HG03354 (cell line): ENCODE data around the gene DNM3.
"Not testable (repeated sequence)": the region's sequence is repeated elsewhere in the genome, so short reads cannot be mapped to it uniquely, and the experiment has no call there.

Source experiments
- ATAC-seq: cut with Tn5 transposase; IDR thresholded peaks from one replicate; pipeline ENCODE4 v1.9.1; 2021; ENCODE audit warnings: mild to moderate bottlenecking; ENCODE audit not compliant: unreplicated experiment, poor library complexity, severe bottlenecking

The DNM3 gene

DNA sequence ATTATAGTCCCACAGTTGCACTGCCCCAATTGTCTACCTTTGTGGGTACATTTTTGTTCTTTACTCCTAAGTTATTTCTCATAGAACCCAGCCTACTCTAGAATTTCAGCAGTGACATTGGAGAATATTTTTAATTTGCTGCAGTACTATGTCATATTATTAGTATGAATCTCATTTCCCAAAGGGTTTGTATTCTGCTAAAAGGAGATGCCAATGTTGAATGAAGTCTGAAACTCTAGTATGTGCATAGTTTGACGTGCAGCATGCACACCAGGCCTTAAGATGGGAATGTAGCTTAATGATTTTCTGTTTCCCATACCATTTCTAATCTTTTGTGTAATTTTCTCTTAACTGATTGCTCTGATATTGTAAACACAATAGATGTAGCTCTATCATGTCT lies 568.7 kb downstream of the DNM3 start:
- no peak for ATAC-seq

GRCh38 chr1:172411791-172412338 lies 570.6 kb downstream of the DNM3 start:
- no peak for ATAC-seq

GRCh38 chr1:172414331-172414730 lies 573.0 kb downstream of the DNM3 start:
- no peak for ATAC-seq

DNA sequence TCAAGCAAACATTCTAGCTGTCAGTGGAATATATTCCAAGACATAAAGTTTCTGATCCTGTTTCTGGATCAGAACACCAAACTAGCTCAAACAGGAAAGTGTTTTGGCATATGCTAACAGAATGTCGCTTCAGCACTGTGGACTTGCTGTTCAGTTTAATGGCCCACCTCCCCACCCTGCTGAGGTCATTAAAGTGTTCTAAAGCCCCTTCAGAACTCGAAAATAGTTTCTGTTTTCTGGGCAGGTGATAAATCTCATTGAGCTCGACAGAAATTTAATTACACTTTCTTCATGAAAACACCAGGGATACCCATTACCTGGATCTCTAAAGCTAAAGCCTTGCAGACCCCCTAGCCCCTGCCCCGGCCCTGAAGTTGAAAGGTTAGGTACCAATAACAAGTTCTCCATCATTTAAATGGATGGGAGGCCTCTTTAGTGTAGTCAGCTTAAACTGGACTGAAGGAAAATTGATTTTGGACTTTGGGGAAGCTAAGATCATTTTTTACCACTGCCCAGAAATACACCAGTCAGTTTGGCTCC lies 575.3 kb downstream of the DNM3 start:
- ATAC-seq, result no peak

DNA sequence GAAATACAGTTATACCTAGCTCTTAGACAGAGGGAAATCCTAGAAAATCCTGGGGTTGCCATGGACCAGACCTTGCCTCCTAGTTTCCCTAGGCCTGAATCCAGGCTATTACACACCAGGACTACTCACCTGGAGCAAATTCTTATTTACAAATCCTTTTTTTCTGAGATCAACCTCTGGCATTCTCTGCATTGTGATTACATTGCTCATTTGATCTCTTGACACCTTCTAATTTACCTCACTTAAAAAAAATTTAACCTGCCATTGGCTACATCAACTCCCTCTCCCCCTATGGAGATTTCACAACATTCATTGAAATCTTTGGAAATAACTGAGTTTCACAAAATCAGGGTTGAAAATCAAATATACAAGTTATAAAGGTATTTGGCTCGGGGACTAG lies 576.3 kb downstream of the DNM3 start:
- ATAC-seq, result no peak

DNA sequence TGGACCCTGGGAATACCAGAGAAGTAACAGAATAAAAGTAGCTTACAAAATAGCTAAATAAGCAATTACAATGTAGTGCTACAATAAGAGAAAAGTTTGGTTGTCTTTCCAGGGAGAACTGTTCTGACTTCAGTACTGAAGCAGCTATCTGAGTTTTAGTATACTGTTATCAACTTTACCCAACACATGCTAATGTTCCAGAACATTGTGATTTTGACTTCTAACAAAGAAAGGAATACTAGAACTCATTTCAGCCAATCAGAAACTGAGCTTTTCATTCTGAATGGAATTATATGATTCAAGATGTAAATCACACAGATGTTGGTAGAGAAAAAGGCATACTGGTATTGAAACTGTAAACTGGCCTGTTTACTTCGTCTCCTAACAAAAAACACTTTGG lies 579.1 kb downstream of the DNM3 start, which contains the start of gene C1orf105:
Gene C1orf105, plus strand, starts transcription at position 301 of the 400 bp plus-strand sequence. CDS start 201 bp downstream, outside the sequence.
- ATAC-seq, result no peak

- no peak for ATAC-seq
Measured at GRCh38 chr1:172421974-172422604, 580.8 kb downstream of the DNM3 start.

DNA sequence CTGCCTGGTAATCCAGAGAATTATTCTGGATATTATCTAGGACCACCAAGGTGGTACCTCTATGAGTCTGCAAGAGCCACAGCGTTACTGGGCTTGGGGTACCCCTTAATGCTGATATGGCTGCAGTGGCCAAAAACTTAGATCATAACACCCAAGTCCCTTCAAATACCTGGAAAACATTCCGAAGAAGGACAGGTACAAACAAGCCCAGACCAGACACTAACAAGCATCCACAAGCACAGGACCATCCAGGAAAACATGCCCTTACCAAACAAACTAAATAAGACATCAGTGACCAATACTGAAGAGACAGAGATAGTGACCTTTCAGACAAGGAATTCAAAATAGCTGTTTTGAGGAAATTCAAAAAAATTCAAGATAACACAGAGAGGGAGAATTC lies 582.0 kb downstream of the DNM3 start:
- no peak for ATAC-seq

DNA sequence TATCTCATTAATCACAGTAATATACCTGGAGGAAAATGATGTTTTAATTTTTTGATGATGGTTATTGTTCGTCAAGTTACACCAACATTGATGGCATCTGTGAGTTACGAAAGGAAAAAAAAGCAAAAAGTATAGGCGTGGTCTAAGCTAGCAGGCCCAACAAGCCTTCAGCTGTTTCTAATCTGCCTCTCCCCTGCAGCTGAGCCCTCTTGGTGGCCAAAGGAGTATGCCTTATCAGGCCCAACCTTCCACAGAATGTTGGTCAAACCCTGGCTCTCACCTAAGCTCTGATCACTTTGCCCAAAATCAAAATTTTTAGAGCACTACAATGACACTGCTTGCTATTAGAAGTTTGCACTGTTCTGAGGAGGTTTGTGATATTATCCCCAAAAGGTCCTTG lies 584.0 kb downstream of the DNM3 start:
- ATAC-seq, result no peak

DNA sequence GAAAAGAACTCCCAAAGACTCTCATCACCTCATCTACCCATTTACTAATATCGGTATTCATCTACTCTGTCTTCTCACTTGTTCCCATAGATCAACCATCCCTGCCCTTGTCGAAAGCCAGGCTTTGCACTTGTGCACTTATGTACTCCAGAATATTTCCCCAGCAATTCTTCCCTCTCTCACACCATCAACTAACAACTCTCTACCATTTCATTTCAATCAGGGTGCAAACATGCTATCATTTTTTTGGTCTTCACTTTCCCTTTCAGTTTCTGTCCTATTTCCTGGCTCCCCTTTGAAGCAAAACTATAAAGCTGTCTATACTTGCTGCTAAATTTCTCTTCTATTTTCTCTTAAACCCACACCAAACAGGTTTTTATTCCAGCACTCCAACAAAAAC lies 585.9 kb downstream of the DNM3 start:
- no peak for ATAC-seq

GRCh38 chr1:172429331-172430127 lies 588.2 kb downstream of the DNM3 start:
- ATAC-seq, result no peak

DNA sequence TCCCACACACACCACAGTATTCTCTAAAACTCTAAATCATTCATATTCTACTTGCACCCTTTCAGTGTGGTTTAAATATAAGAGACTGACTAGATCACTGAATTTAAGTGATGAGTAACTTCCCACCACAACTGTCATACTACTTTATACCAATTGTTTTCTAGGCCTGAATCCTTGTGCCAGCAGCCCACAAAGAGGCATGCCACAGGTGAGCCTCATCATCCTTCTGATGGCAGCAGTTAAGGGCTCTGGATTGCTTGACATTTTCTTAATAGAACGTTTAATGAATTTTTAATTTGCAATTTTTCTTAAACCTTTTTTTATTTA lies 588.8 kb downstream of the DNM3 start:
- ATAC-seq, result no peak

- ATAC-seq, result no peak
Measured at GRCh38 chr1:172431204-172431603, 589.9 kb downstream of the DNM3 start.

DNA sequence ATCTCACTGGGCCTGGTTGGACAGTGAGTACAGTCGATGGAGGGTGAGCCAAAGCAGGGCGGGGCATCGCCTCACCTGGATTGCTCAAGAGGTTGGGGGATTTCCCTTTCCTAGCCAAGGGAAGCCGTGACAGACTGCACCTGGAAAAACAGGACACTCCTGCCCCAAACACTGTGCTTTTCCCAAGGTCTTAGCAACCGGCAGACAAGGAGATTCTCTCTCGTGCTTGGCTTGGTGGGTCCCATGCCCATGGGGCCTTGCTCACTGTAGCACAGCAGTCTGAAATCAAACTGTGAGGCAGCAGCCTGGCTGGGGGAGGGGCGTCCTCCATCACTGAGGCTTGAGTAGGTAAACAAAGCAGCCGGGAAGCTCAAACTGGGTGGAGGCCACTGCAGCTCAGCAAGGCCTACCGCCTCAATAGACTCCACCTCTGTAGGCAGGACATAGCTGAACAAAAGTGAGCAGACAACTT lies 590.5 kb downstream of the DNM3 start:
- no peak for ATAC-seq

GRCh38 chr1:172437183-172437582 lies 595.9 kb downstream of the DNM3 start:
- ATAC-seq, result not testable (repeated sequence)

GRCh38 chr1:172442404-172442803 lies 601.1 kb downstream of the DNM3 start:
- ATAC-seq, result no peak

DNA sequence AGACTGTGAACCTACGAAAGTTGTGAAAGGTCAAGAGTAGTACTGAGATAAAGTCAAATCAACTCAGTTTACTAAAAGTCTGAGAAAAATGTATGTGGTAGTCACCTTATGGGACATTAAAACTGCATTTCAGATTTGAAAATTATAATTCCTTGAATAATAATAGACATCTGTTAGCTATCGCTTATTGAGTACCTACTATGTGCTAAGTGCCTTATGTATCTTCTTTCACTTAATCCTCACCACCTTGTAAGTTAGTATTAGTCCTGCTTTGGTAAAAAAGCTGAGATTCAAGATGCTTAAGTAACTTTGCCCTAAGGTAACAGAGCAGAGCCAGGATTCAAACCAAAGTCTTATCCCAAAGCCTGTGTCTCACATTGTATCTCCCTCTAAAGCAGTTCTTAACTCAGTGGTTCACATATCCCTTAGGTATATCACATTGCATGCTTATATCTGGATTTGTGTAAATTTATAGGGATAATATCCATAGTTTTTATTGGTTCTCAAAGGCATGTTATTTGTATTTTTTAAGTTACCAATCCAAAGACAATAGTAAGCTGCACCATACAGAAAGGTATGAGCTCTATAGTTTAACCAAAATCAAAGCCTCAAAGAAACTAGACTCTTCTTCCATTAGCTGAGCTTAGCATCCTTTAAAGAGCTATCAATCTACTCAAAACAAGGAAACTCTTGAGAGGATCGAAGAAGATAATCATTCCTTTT lies 601.7 kb downstream of the DNM3 start:
- ATAC-seq, result no peak

DNA sequence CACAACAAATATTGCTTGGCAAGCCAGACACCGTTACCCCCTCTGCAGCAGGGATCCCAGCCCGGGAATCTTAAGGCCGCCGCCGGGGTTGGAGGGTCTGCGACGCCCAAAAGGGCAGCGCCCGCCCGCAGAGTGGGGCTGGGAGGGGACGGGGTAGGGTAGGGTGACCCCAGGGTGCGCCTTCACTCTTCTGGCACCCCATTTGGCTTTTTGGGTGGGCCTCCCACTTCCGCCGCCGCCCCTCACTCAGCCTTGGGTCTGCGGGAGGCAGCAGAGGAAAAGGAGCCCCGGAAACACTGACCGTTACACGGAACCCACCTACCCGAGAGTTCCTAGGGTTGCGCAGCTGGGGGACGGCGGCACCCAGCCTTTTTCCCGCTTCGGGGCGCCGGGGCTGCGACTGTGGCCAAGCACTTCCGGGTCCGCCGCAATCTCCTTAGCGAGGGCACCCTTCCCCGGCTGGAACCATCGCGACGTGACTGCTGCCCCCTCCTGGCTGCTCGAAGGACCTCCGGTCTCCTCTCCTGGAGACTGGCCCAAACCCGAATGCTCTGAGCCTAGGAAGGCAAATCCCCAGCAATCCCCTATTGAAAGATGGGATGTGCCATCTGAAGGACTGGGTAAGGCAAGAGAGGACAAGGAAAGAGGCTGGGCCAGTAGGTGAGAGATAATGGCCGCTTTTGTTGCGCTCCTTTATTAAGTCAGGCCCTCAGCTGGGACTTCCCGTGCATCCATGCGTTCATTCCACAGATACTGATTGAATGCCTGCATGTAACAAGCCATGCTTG lies 602.6 kb downstream of the DNM3 start, which contains the start of gene PIGC:
Gene PIGC, minus strand, starts transcription at position 404 of the 788 bp plus-strand sequence. CDS start 1,447 bp downstream, outside the sequence.
- ATAC-seq, result peak; percentile 100

DNA sequence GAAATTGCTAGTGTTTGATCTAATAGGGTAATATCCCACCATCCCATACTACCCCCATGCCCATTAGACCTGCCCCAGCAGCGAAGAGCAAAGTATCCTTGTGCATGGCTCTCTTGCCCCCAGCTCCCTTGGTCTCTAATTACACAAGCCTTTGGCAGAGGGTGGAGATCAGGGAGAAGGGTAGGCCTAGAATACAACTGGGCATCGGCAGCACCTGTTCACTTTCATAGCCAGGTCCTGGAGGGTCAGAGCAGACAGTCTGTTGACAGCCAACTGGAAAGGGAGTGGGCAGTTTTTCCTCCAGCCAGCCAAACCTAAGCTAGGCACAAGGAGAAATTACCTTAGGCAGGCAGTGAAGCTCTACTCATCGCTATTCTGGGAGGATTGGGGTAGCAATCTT lies 605.2 kb downstream of the DNM3 start:
- no peak for ATAC-seq
